ENCODE results near the gene HIF1AN.

The HIF1AN gene

GRCh38 chr10:100529475-100530298, 6.1 kb upstream of the HIF1AN start, which contains the start of gene NDUFB8:
NDUFB8 (minus strand) TSS chr10:100529871; CDS start chr10:100529851, 20 bp downstream.
- H3K9me3 Mint-ChIP-seq, result no peaks in the 10 kb centered on the region
- no peaks in the 10 kb centered on the region for H3K27me3 Mint-ChIP-seq
- H3K4me3 Mint-ChIP-seq, result peak within 1 kb of the TSS; percentile 90 to 99
- H3K36me3 Mint-ChIP-seq, result peaks cover 14 to 29% of the 10 kb centered on the region in 2 donors
- peak; percentile 78 for DNase-seq
- H3K27ac Mint-ChIP-seq, result peak within 1 kb of the TSS; percentile 97
- ATAC-seq (replicated peaks), result peak; percentile 88 to 90
- H3K4me1 Mint-ChIP-seq, result peaks cover 13 to 14% of the 10 kb centered on the region in 2 donors

- Mint-ChIP-seq H3K4me1 (peaks cover 14 to 15% of the 10 kb centered on the region in 2 donors), H3K36me3 (peaks cover 5 to 10% of the 10 kb centered on the region in 2 donors), H3K27me3 (no peaks in the 10 kb centered on the region), H3K27ac (no peak overlapping the region), H3K4me3 (no peak overlapping the region), H3K9me3 (no peaks in the 10 kb centered on the region)
- DNase-seq (no peak), ATAC-seq (replicated peaks) (no peak)
These were observed 4.0 kb upstream of the HIF1AN start for GRCh38 chr10:100531761-100532160.

DNA sequence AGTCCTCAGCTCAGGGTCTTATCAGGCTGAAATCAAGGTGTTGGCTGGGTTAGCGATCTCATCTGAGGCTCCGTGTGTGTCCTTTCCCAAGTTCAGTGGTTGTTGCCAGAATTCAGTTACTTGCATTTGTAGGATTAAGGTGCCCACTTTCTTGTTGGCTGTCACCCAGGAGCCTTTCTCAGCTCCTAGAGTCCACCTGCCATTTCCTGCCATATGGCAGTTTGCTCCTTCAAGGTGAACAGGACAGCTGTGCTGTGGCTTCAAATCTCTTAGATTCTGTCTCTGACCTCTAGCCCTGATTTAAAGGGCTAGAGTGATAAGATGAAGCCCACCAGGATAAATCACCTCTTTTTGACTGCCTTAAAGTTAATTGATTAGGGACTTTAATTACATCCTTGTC, 1.0 kb upstream of the HIF1AN start:
- no peaks in the 10 kb centered on the region for H3K9me3 Mint-ChIP-seq
- no peak overlapping the region for H3K27ac Mint-ChIP-seq
- DNase-seq (no peak), ATAC-seq (replicated peaks) (no peak)
- no peaks in the 10 kb centered on the region for H3K27me3 Mint-ChIP-seq
- H3K4me3 Mint-ChIP-seq, result no peak overlapping the region
- peaks cover 5 to 9% of the 10 kb centered on the region in 2 donors for H3K36me3 Mint-ChIP-seq
- peaks cover 6 to 18% of the 10 kb centered on the region in 2 donors for H3K4me1 Mint-ChIP-seq

DNA sequence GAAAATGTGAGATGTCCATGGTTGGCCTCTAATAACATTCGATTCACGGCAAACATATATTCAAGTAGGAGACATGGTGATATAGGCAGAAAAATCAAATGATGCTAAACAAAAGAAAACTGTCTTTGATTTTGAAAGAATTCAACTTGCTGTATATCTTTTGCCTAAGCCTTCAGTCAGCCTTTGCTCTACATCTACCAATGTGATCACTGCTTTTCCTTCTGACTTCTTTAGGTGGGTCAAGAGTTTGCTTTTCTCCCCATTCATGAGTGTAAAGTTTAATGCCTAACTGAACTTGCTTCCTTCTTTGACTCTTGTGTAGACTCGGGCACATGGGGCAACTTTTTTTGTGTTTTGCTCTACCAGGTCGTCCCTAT, 417 bp upstream of the HIF1AN start:
- Mint-ChIP-seq H3K4me3 (no peak overlapping the region), H3K4me1 (peaks cover under 1 to 14% of the 10 kb centered on the region in 2 donors), H3K36me3 (peaks cover 7 to 12% of the 10 kb centered on the region in 2 donors), H3K27me3 (no peaks in the 10 kb centered on the region), H3K27ac (no peak overlapping the region), H3K9me3 (no peaks in the 10 kb centered on the region)
- DNase-seq (no peak), ATAC-seq (replicated peaks) (peak; percentile 25 to 31)

GRCh38 chr10:100537475-100537874, 1.7 kb downstream of the HIF1AN start:
- peaks cover 0 to 14% of the 10 kb centered on the region in 2 donors for H3K4me1 Mint-ChIP-seq
- H3K27me3 Mint-ChIP-seq, result no peaks in the 10 kb centered on the region
- DNase-seq, result no peak
- no peaks in the 10 kb centered on the region for H3K9me3 Mint-ChIP-seq
- peaks cover 19 to 27% of the 10 kb centered on the region in 2 donors for H3K36me3 Mint-ChIP-seq
- peak overlapping the region; percentile 65 for H3K27ac Mint-ChIP-seq
- ATAC-seq (replicated peaks), result no peak
- peak overlapping the region in 1 of 2 donors; percentile 50 for H3K4me3 Mint-ChIP-seq

DNA sequence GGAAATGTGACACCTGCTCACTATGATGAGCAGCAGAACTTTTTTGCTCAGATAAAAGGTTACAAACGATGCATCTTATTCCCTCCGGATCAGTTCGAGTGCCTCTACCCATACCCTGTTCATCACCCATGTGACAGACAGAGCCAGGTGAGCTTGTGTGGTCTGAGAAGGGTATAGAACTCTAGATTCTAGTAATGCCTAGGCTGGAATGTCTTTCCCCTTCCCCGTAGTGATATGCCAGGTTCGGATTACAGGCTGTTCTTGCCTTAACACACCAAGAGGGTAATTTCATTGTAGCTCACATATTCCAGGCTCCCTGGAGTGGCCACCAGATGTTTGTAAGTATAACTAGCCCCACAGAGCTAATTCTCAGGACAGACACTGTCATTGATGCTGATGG, 9.2 kb downstream of the HIF1AN start:
- H3K9me3 Mint-ChIP-seq, result no peaks in the 10 kb centered on the region
- no peak overlapping the region for H3K4me3 Mint-ChIP-seq
- no peaks in the 10 kb centered on the region for H3K27me3 Mint-ChIP-seq
- H3K27ac Mint-ChIP-seq, result no peak overlapping the region
- H3K36me3 Mint-ChIP-seq, result peaks cover 45 to 76% of the 10 kb centered on the region in 2 donors
- ATAC-seq (replicated peaks), result no peak
- DNase-seq, result no peak
- no peaks in the 10 kb centered on the region for H3K4me1 Mint-ChIP-seq

DNA sequence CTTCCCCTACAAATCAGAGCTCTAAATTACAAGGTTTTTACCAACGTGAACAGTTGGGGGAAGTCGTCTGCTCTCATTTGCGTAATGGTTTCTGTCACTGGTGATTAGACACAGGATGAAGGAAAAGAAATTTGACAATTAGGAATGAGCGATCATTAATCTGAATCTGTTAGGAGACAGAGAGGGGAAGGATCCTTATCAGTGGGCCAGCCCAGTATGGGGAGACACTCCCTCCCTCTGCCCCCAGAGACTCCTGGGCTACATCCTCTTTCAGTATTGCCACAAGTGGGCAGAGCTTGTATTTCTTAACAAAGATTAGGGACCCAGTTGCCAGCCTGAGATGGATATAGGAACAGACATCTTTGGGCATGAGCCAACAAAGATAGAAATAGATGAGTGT, 15.5 kb downstream of the HIF1AN start:
- ATAC-seq (replicated peaks) (peak; percentile 70 to 84), DNase-seq (no peak)
- H3K4me3 Mint-ChIP-seq, result no peak overlapping the region
- no peak overlapping the region for H3K27ac Mint-ChIP-seq
- H3K9me3 Mint-ChIP-seq, result no peaks in the 10 kb centered on the region
- H3K27me3 Mint-ChIP-seq, result no peaks in the 10 kb centered on the region
- peaks cover 49 to 58% of the 10 kb centered on the region in 2 donors for H3K36me3 Mint-ChIP-seq
- peaks cover 22 to 35% of the 10 kb centered on the region in 2 donors for H3K4me1 Mint-ChIP-seq

DNA sequence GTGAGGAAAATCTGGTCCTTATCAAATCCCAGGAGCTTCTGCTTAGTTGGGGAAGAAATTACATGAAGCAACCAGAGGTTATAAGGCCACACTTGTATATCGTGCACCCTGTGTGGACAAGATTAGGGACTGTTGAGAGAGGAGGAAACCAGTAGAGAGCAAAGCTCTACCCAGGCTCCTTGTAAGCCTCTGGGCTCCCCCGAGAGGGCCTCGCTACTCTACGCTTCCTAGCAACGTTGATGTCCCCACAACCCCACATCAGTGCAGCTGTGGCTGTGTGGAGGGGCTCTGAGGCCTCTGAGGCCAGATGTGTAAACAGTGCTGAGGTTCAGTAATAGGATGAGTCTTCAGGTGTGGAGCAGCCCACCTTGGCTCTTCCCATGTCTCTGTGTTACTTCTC, 16.0 kb downstream of the HIF1AN start:
- no peaks in the 10 kb centered on the region for H3K27me3 Mint-ChIP-seq
- DNase-seq (no peak), ATAC-seq (replicated peaks) (no peak)
- H3K4me3 Mint-ChIP-seq, result no peak overlapping the region
- peaks cover 23 to 35% of the 10 kb centered on the region in 2 donors for H3K4me1 Mint-ChIP-seq
- H3K9me3 Mint-ChIP-seq, result no peaks in the 10 kb centered on the region
- peaks cover 51 to 57% of the 10 kb centered on the region in 2 donors for H3K36me3 Mint-ChIP-seq
- no peak overlapping the region for H3K27ac Mint-ChIP-seq

GRCh38 chr10:100553929-100554328, 18.2 kb downstream of the HIF1AN start:
- Mint-ChIP-seq H3K27me3 (no peaks in the 10 kb centered on the region), H3K4me1 (peaks cover 23 to 35% of the 10 kb centered on the region in 2 donors), H3K27ac (no peak overlapping the region), H3K4me3 (no peak overlapping the region), H3K9me3 (no peaks in the 10 kb centered on the region), H3K36me3 (peaks cover 39 to 51% of the 10 kb centered on the region in 2 donors)
- ATAC-seq (replicated peaks) (peak; percentile 61), DNase-seq (no peak)

- ATAC-seq (replicated peaks) (no peak), DNase-seq (no peak)
- Mint-ChIP-seq H3K27ac (no peak overlapping the region), H3K4me3 (no peak overlapping the region), H3K36me3 (peaks cover 36 to 43% of the 10 kb centered on the region in 2 donors), H3K9me3 (no peaks in the 10 kb centered on the region), H3K27me3 (no peaks in the 10 kb centered on the region), H3K4me1 (peaks cover 23 to 35% of the 10 kb centered on the region in 2 donors)
These were observed 19.2 kb downstream of the HIF1AN start for GRCh38 chr10:100554902-100555301.

DNA sequence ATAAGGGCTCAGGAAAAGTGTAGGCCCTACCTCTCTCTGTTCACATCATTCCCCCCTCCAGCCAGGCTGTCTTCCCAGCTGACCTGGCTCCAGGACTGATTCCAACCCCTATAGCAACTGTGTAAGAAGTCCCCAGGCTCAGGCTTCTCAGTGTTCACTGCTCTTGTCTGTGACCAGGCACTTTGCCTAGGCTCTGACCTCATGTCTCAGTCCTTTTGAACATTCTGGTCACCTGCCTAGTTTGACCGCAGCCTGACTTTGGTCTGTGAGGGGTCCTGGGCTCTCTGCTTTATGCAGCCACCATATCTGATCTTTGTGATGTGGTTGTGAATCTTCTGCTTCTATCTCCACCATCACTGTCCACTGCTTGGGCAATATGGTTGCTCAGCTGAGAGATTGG, 24.5 kb downstream of the HIF1AN start:
- peaks cover 11 to 33% of the 10 kb centered on the region in 2 donors for H3K27me3 Mint-ChIP-seq
- H3K27ac Mint-ChIP-seq, result no peak overlapping the region
- DNase-seq (no peak), ATAC-seq (replicated peaks) (no peak)
- H3K4me1 Mint-ChIP-seq, result peaks cover 4 to 13% of the 10 kb centered on the region in 2 donors
- no peak overlapping the region for H3K4me3 Mint-ChIP-seq
- H3K9me3 Mint-ChIP-seq, result no peaks in the 10 kb centered on the region
- H3K36me3 Mint-ChIP-seq, result peaks cover 21 to 41% of the 10 kb centered on the region in 2 donors

GRCh38 chr10:100561005-100561404, 25.3 kb downstream of the HIF1AN start:
- ATAC-seq (replicated peaks), result no peak
- no peak overlapping the region for H3K27ac Mint-ChIP-seq
- peaks cover 18 to 36% of the 10 kb centered on the region in 2 donors for H3K36me3 Mint-ChIP-seq
- DNase-seq, result no peak
- no peaks in the 10 kb centered on the region for H3K9me3 Mint-ChIP-seq
- H3K4me3 Mint-ChIP-seq, result peak overlapping the region in 1 of 2 donors; percentile 33
- H3K27me3 Mint-ChIP-seq, result peaks cover 11 to 36% of the 10 kb centered on the region in 2 donors
- H3K4me1 Mint-ChIP-seq, result peaks cover 4 to 11% of the 10 kb centered on the region in 2 donors

GRCh38 chr10:100562008-100562672, 26.4 kb downstream of the HIF1AN start:
- DNase-seq (peak; percentile 51), ATAC-seq (replicated peaks) (peak; percentile 86)
- Mint-ChIP-seq H3K36me3 (peaks cover 10 to 26% of the 10 kb centered on the region in 2 donors), H3K4me3 (peak overlapping the region; percentile 44 to 47), H3K27me3 (peaks cover 11 to 36% of the 10 kb centered on the region in 2 donors), H3K4me1 (peaks cover 4 to 9% of the 10 kb centered on the region in 2 donors), H3K27ac (no peak overlapping the region), H3K9me3 (no peaks in the 10 kb centered on the region)

DNA sequence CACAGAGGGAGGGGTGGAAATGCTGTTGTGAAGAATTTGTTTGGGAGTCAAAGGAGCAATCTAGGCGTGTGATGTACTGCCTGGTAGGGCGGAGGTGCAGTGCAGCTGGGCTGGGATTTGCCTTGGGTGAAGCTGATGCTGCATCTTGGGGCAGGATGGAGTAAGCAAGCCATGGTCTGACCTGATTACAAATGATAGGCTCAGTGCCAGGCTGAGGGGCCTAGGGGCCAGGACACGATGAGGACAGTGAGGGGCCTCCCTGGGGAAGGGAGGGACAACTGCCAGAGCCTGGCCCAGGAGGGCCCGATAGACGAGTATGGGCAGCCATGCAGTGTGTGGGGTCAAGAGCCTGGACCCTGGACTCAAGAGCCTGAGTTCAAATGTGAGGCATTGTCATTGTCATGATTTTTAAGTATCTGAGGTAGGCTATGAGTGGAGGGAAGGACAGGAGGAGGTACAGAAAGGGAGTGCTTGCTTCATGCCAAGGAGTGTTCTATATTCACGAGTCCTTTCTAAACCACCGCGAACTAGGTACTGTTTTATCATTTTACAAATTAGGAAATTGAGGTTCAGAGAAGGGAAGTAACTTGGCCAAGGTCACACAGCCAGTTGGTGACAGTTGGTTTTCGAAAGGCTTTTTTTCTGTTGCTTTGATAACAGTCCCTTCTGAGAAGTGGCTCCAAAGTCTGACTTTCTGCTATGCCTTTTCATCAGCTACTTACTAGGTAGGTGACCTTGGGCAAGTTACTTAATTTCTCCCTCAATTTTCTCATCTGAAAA, 29.7 kb downstream of the HIF1AN start:
- H3K4me3 Mint-ChIP-seq, result no peak overlapping the region
- ATAC-seq (replicated peaks), result no peak
- no peak overlapping the region for H3K27ac Mint-ChIP-seq

More for the DNA sequence above, 29.7 kb downstream of the HIF1AN start:
- DNase-seq, result no peak
- Mint-ChIP-seq H3K27me3 (peaks cover 11 to 36% of the 10 kb centered on the region in 2 donors), H3K36me3 (peaks cover 4 to 13% of the 10 kb centered on the region in 2 donors), H3K4me1 (peaks cover 4 to 9% of the 10 kb centered on the region in 2 donors), H3K9me3 (no peaks in the 10 kb centered on the region)

Data from stimulated activated naive B cell treated with anti-CD40 and anti-IgM and Interleukin-4, amounts not matched to agents 10 μg/mL and 1 μg/mL and 100 μg/mL, for 72 hours (primary cell).